ENCODE measurements around the gene UBE2I.

GRCh38 chr16:1285669-1286512 lies 23.5 kb upstream of the UBE2I start:
- TF ChIP-seq CTCF (IDR thresholded peaks at IDR 0.05), result no peak; the same call in 1 of the 2 replicates
- TF ChIP-seq, protein P1, sequence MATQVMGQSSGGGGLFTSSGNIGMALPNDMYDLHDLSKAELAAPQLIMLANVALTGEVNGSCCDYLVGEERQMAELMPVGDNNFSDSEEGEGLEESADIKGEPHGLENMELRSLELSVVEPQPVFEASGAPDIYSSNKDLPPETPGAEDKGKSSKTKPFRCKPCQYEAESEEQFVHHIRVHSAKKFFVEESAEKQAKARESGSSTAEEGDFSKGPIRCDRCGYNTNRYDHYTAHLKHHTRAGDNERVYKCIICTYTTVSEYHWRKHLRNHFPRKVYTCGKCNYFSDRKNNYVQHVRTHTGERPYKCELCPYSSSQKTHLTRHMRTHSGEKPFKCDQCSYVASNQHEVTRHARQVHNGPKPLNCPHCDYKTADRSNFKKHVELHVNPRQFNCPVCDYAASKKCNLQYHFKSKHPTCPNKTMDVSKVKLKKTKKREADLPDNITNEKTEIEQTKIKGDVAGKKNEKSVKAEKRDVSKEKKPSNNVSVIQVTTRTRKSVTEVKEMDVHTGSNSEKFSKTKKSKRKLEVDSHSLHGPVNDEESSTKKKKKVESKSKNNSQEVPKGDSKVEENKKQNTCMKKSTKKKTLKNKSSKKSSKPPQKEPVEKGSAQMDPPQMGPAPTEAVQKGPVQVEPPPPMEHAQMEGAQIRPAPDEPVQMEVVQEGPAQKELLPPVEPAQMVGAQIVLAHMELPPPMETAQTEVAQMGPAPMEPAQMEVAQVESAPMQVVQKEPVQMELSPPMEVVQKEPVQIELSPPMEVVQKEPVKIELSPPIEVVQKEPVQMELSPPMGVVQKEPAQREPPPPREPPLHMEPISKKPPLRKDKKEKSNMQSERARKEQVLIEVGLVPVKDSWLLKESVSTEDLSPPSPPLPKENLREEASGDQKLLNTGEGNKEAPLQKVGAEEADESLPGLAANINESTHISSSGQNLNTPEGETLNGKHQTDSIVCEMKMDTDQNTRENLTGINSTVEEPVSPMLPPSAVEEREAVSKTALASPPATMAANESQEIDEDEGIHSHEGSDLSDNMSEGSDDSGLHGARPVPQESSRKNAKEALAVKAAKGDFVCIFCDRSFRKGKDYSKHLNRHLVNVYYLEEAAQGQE (IDR thresholded peaks at IDR 0.05; ENCODE audit: insufficient read depth in 1 of 2, low read depth in 2 of 2, low read length in 1 of 2), result no peak
- no peak for TF ChIP-seq POLR2AphosphoS5 (IDR thresholded peaks at IDR 0.05; ENCODE audit: low read depth, low read length)
